ENCODE measurements around the gene HIGD2A. TPM values are rescaled to one million over a fixed set of nuclear protein-coding genes. Genes with fewer than 3 reads are reported as not detected.
"Not testable (repeated sequence)": the region's sequence is repeated elsewhere in the genome, so short reads cannot be mapped to it uniquely, and the experiment has no call there.

The HIGD2A gene
- polyA plus RNA-seq, 1 donor = 205 TPM

GRCh38 chr5:176394881-176395675, 6.5 kb downstream of the HIGD2A start:
- no peak for DNase-seq (ENCODE audit: low read depth)

GRCh38 chr5:176396330-176396729, 7.8 kb downstream of the HIGD2A start:
- no peak for DNase-seq (ENCODE audit: low read depth)

- DNase-seq (ENCODE audit: low read depth) = no peak
Measured at GRCh38 chr5:176397736-176398420, 9.3 kb downstream of the HIGD2A start.

GRCh38 chr5:176400382-176401156, 12.0 kb downstream of the HIGD2A start:
- no peak for DNase-seq (ENCODE audit: low read depth)

GRCh38 chr5:176401281-176402205, 13.0 kb downstream of the HIGD2A start:
- no peak for DNase-seq (ENCODE audit: low read depth)

- no peak for DNase-seq (ENCODE audit: low read depth)
Measured at GRCh38 chr5:176405656-176406435, 17.3 kb downstream of the HIGD2A start.

GRCh38 chr5:176406436-176407052, 18.0 kb downstream of the HIGD2A start:
- DNase-seq (ENCODE audit: low read depth) = no peak

- DNase-seq (ENCODE audit: low read depth) = no peak
Measured at GRCh38 chr5:176407456-176408251, 19.1 kb downstream of the HIGD2A start.

GRCh38 chr5:176408252-176408573, 19.7 kb downstream of the HIGD2A start:
- DNase-seq (ENCODE audit: low read depth) = not testable (repeated sequence)

GRCh38 chr5:176408590-176408989, 20.0 kb downstream of the HIGD2A start:
- no peak for DNase-seq (ENCODE audit: low read depth)

GRCh38 chr5:176409765-176410164, 21.2 kb downstream of the HIGD2A start:
- no peak for DNase-seq (ENCODE audit: low read depth)

GRCh38 chr5:176410486-176411180, 22.1 kb downstream of the HIGD2A start:
- DNase-seq (ENCODE audit: low read depth) = no peak

- DNase-seq (ENCODE audit: low read depth) = no peak
Measured at GRCh38 chr5:176412517-176413254, 24.1 kb downstream of the HIGD2A start.

GRCh38 chr5:176413255-176413565, 24.7 kb downstream of the HIGD2A start:
- DNase-seq (ENCODE audit: low read depth) = no peak

- DNase-seq (ENCODE audit: low read depth) = no peak
Measured at GRCh38 chr5:176413709-176414191, 25.2 kb downstream of the HIGD2A start.

GRCh38 chr5:176414704-176415103, 26.2 kb downstream of the HIGD2A start:
- no peak for DNase-seq (ENCODE audit: low read depth)

GRCh38 chr5:176415240-176415951, 26.8 kb downstream of the HIGD2A start:
- DNase-seq (ENCODE audit: low read depth) = no peak
